Osteoblast (primary cell): ENCODE results near the gene OR2D3. TPM values are rescaled to one million over a fixed set of nuclear protein-coding genes. Genes with fewer than 3 reads are reported as not detected.
"Not testable (repeated sequence)": the region's sequence is repeated elsewhere in the genome, so short reads cannot be mapped to it uniquely, and the experiment has no call there.

Experiments
- DNase-seq: peaks from one replicate; pipeline ENCODE4 v3.0.0; 2011; ENCODE audit warnings: low spot score, mixed read lengths; ENCODE audit not compliant: insufficient read length; ENCODE audit errors: missing footprints
- H2AFZ ChIP-seq: 2 replicates; pipeline ENCODE4 v1.6.0; 2011; ENCODE audit warnings: mild to moderate bottlenecking, low read length
- H3K27ac ChIP-seq: 2 replicates; pipeline ENCODE4 v1.5.1; 2011; ENCODE audit warnings: mild to moderate bottlenecking, low read depth, low read length, moderate library complexity
- H3K27me3 ChIP-seq: 2 replicates; pipeline ENCODE4 v1.6.0; 2012; ENCODE audit warnings: mild to moderate bottlenecking, control low read depth, inconsistent platforms, low read length, moderate library complexity; ENCODE audit not compliant: insufficient read depth
- H3K36me3 ChIP-seq: 2 replicates; pipeline ENCODE4 v1.5.1; 2011; ENCODE audit warnings: mild to moderate bottlenecking, low read length, control low read depth, moderate library complexity; ENCODE audit not compliant: insufficient read depth
- H3K4me1 ChIP-seq: 2 replicates; pipeline ENCODE4 v1.5.1; 2011; ENCODE audit warnings: mild to moderate bottlenecking, low read length, control low read depth, moderate library complexity; ENCODE audit not compliant: insufficient read depth
- H3K4me2 ChIP-seq: 2 replicates; pipeline ENCODE4 v1.6.0; 2011; ENCODE audit warnings: mild to moderate bottlenecking, low read length; ENCODE audit not compliant: insufficient read depth
- H3K4me3 ChIP-seq: fragments of 200-600 bp; sonication (generic); 3 replicates; pipeline ENCODE4 v1.5.1; 2012; ENCODE audit warnings: mild to moderate bottlenecking, low read length, inconsistent platforms; ENCODE audit not compliant: insufficient read depth
- H3K79me2 ChIP-seq: 2 replicates; pipeline ENCODE4 v1.6.0; 2012; ENCODE audit warnings: mild to moderate bottlenecking, low read length, control low read depth, inconsistent platforms; ENCODE audit not compliant: insufficient read depth
- H3K9me3 ChIP-seq: 2 replicates; pipeline ENCODE4 v1.5.1; 2011; ENCODE audit warnings: low read depth, low read length, control low read depth
- H4K20me1 ChIP-seq: 2 replicates; pipeline ENCODE4 v1.6.0; 2012; ENCODE audit warnings: mild to moderate bottlenecking, low read length, control low read depth; ENCODE audit not compliant: insufficient read depth
- total RNA-seq: library from RNA; depleted of rRNA; stranded (reverse); fragments of >200 nt; gene quantifications from 2 replicates; pipeline ENCODE4 v1.2.3, GENCODE V29; 2012
- TF ChIP-seq, protein P1 (sequence below): IDR thresholded peaks from 2 replicates; pipeline ENCODE4 v1.5.1; 2011; ENCODE audit warnings: mild to moderate bottlenecking, low read depth, low read length, moderate library complexity; ENCODE audit errors: extremely low read depth

OR2D3 gene
- total RNA-seq, 1 donor, result not detected

DNA sequence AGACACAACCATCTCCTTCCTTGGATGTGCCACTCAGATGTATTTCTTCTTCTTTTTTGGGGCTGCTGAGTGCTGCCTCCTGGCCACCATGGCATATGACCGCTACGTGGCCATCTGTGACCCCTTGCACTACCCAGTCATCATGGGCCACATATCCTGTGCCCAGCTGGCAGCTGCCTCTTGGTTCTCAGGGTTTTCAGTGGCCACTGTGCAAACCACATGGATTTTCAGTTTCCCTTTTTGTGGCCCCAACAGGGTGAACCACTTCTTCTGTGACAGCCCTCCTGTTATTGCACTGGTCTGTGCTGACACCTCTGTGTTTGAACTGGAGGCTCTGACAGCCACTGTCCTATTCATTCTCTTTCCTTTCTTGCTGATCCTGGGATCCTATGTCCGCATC is 43.9 kb upstream of the OR2D3 start:
- Histone ChIP-seq H3K27me3 (no peaks in the 10 kb centered on the region), H3K79me2 (no peaks in the 10 kb centered on the region)

DNA sequence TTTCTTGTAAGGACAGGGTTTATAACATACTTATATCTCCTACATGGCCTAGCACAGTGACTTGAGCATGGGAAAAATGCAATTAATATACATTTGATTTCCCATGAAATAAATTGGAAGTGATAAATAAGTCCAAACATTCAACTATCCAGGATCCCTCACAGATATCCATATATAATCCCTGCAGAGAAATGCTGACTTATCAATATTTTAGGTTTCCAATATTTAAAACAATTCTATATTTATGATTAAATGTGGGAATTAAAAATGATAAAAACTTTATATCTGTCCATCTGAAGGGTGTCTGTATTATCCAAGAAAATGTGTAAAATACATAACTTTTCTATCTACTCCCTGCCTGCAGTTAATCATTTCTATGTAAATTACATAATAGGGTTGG is 38.1 kb upstream of the OR2D3 start:
- Histone ChIP-seq H3K79me2 (no peaks in the 10 kb centered on the region), H3K36me3 (no peaks in the 10 kb centered on the region)
- TF ChIP-seq, protein P1, sequence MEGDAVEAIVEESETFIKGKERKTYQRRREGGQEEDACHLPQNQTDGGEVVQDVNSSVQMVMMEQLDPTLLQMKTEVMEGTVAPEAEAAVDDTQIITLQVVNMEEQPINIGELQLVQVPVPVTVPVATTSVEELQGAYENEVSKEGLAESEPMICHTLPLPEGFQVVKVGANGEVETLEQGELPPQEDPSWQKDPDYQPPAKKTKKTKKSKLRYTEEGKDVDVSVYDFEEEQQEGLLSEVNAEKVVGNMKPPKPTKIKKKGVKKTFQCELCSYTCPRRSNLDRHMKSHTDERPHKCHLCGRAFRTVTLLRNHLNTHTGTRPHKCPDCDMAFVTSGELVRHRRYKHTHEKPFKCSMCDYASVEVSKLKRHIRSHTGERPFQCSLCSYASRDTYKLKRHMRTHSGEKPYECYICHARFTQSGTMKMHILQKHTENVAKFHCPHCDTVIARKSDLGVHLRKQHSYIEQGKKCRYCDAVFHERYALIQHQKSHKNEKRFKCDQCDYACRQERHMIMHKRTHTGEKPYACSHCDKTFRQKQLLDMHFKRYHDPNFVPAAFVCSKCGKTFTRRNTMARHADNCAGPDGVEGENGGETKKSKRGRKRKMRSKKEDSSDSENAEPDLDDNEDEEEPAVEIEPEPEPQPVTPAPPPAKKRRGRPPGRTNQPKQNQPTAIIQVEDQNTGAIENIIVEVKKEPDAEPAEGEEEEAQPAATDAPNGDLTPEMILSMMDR, result no peak

More for the DNA sequence above, 43.9 kb upstream of the OR2D3 start:
- Histone ChIP-seq H2AFZ (no peak overlapping the region), H3K27ac (no peak overlapping the region), H3K4me1 (no peaks in the 10 kb centered on the region), H3K36me3 (no peaks in the 10 kb centered on the region), H3K4me3 (no peak overlapping the region), H3K9me3 (no peaks in the 10 kb centered on the region), H4K20me1 (no peaks in the 10 kb centered on the region), H3K4me2 (no peak overlapping the region)
- DNase-seq, result no peak
- TF ChIP-seq, protein P1, result no peak

DNA sequence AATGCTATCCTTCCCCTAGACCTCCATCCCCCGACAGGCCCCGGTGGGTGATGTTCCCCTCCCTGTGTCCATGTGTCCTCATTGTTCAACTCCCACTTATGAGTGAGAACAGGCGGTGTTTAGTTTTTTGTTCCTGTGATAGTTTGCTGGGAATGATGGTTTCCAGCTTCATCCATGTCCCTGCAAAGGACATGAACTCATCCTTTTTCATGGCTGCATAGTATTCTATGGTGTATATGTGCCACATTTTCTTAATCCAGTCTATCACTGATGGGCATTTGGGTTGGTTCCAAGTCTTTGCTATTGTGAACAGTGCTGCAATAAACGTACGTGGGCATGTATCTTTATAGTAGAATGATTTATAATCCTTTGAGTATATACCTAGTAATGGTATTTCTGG is 33.1 kb upstream of the OR2D3 start:
- not testable (repeated sequence) for H3K4me1 ChIP-seq, H3K4me2 ChIP-seq, H3K79me2 ChIP-seq, H3K27ac ChIP-seq, H4K20me1 ChIP-seq, H3K36me3 ChIP-seq, H3K27me3 ChIP-seq, H2AFZ ChIP-seq, H3K4me3 ChIP-seq, H3K9me3 ChIP-seq, DNase-seq

More for the DNA sequence above, 38.1 kb upstream of the OR2D3 start:
- Histone ChIP-seq H3K27ac (no peak overlapping the region), H2AFZ (no peak overlapping the region), H3K4me2 (no peak overlapping the region), H3K9me3 (no peaks in the 10 kb centered on the region), H3K27me3 (no peaks in the 10 kb centered on the region), H3K4me1 (no peaks in the 10 kb centered on the region), H4K20me1 (no peaks in the 10 kb centered on the region), H3K4me3 (no peak overlapping the region)
- DNase-seq, result no peak

DNA sequence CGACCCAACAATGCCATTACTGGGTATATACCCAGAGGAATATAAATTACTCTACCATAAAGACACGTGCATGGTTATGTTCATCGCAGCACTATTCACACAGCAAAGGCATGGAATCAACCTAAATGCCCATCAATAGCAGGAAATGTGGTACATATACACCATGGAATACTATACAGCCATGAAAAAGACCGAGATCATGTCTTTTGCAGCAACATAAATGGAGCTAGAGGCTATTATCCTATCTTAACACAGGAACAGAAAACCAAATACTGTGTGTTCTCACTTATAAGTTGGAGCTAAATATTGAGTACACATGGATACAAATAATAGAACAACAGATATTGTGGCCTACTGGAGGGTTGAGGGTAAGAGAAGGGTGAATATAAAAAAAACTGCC is 32.0 kb upstream of the OR2D3 start:
- TF ChIP-seq, protein P1, result no peak
- Histone ChIP-seq H4K20me1 (no peaks in the 10 kb centered on the region), H3K4me3 (no peak overlapping the region), H3K36me3 (no peaks in the 10 kb centered on the region), H2AFZ (no peak overlapping the region), H3K4me2 (no peak overlapping the region), H3K27me3 (no peaks in the 10 kb centered on the region), H3K27ac (no peak overlapping the region), H3K79me2 (no peaks in the 10 kb centered on the region), H3K9me3 (no peaks in the 10 kb centered on the region), H3K4me1 (no peaks in the 10 kb centered on the region)
- DNase-seq, result no peak
